ENCODE data around the gene LRRFIP1. TPM values are rescaled to one million over a fixed set of nuclear protein-coding genes. Genes with fewer than 3 reads are reported as not detected.

LRRFIP1 gene
- total RNA-seq, 1 donor from 2014 or later, result 152 TPM

GRCh38 chr2:237639836-237640220 lies 12.4 kb downstream of the LRRFIP1 start:
- DNase-seq (ENCODE audit: low read depth, low spot score), result no peak

- no peak for DNase-seq (ENCODE audit: low read depth, low spot score)
These were observed 13.2 kb downstream of the LRRFIP1 start for GRCh38 chr2:237640493-237640998.

- DNase-seq (ENCODE audit: low read depth, low spot score), result no peak
These were observed 14.8 kb downstream of the LRRFIP1 start for GRCh38 chr2:237642038-237642734.

GRCh38 chr2:237643066-237643465 lies 15.7 kb downstream of the LRRFIP1 start:
- DNase-seq (ENCODE audit: low read depth, low spot score), result no peak

GRCh38 chr2:237643582-237644380 lies 16.4 kb downstream of the LRRFIP1 start:
- no peak for DNase-seq (ENCODE audit: low read depth, low spot score)

GRCh38 chr2:237644381-237644703 lies 17.0 kb downstream of the LRRFIP1 start:
- no peak for DNase-seq (ENCODE audit: low read depth, low spot score)

GRCh38 chr2:237645261-237645660 lies 17.9 kb downstream of the LRRFIP1 start:
- no peak for DNase-seq (ENCODE audit: low read depth, low spot score)

- DNase-seq (ENCODE audit: low read depth, low spot score), result no peak
These were observed 20.0 kb downstream of the LRRFIP1 start for GRCh38 chr2:237647176-237648015.

GRCh38 chr2:237648016-237648381 lies 20.6 kb downstream of the LRRFIP1 start:
- no peak for DNase-seq (ENCODE audit: low read depth, low spot score)

- no peak for DNase-seq (ENCODE audit: low read depth, low spot score)
These were observed 22.4 kb downstream of the LRRFIP1 start for GRCh38 chr2:237649541-237650454.

GRCh38 chr2:237650455-237650850 lies 23.1 kb downstream of the LRRFIP1 start:
- DNase-seq (ENCODE audit: low read depth, low spot score), result no peak

GRCh38 chr2:237651761-237652160 lies 24.4 kb downstream of the LRRFIP1 start:
- DNase-seq (ENCODE audit: low read depth, low spot score), result no peak

- DNase-seq (ENCODE audit: low read depth, low spot score), result no peak
These were observed 24.8 kb downstream of the LRRFIP1 start for GRCh38 chr2:237652181-237652580.

- DNase-seq (ENCODE audit: low read depth, low spot score), result no peak
These were observed 25.5 kb downstream of the LRRFIP1 start for GRCh38 chr2:237652854-237653253.

- no peak for DNase-seq (ENCODE audit: low read depth, low spot score)
These were observed 26.6 kb downstream of the LRRFIP1 start for GRCh38 chr2:237653776-237654558.

- no peak for DNase-seq (ENCODE audit: low read depth, low spot score)
These were observed 29.7 kb downstream of the LRRFIP1 start for GRCh38 chr2:237657063-237657462.

- DNase-seq (ENCODE audit: low read depth, low spot score), result no peak
These were observed 33.1 kb downstream of the LRRFIP1 start for GRCh38 chr2:237660381-237660900.

- DNase-seq (ENCODE audit: low read depth, low spot score), result no peak
These were observed 33.9 kb downstream of the LRRFIP1 start for GRCh38 chr2:237661270-237661669.

GRCh38 chr2:237661799-237662328 lies 34.5 kb downstream of the LRRFIP1 start:
- DNase-seq (ENCODE audit: low read depth, low spot score), result no peak

GRCh38 chr2:237662671-237663093 lies 35.3 kb downstream of the LRRFIP1 start:
- DNase-seq (ENCODE audit: low read depth, low spot score), result no peak
